Prostate gland (tissue), 2 donors: Measurements from ENCODE around the gene TMCO4. TPM values are rescaled to one million over a fixed set of nuclear protein-coding genes. Genes with fewer than 3 reads are reported as not detected.

Experiments
- DNase-seq: peaks from one replicate; pipeline ENCODE4 v3.0.0-alpha.2; 2019; ENCODE audit warnings: low spot score
- H3K27ac ChIP-seq, 2 donors: fragments of 200-600 bp; sonication (generic); 2 replicates each; pipeline ENCODE4 v1.5.1; 2017 to 2019
- H3K27me3 ChIP-seq: fragments of 200-600 bp; sonication (generic); replicated peaks from 2 replicates; pipeline ENCODE4 v1.5.1; 2019; ENCODE audit not compliant: insufficient read depth
- H3K36me3 ChIP-seq, 2 donors: fragments of 200-600 bp; sonication (generic); 1 replicate in 1 of 2; 2 replicates in 1 of 2; pipeline versions ENCODE4 v1.5.1 to v1.8.1; 2017 to 2019
- H3K4me1 ChIP-seq: fragments of 200-600 bp; sonication (generic); replicated peaks from 2 replicates; pipeline ENCODE4 v1.5.1; 2019
- H3K4me3 ChIP-seq, 2 donors: fragments of 200-600 bp; sonication (generic); 2 replicates each; pipeline ENCODE4 v1.5.1; 2017 to 2019
- H3K9me3 ChIP-seq: fragments of 200-600 bp; sonication (generic); 2 replicates; pipeline ENCODE4 v1.5.1; 2017
- CTCF ChIP-seq, 4 experiments: fragments of 200-600 bp in 2 of 4; fragments of 450-650 bp in 2 of 4; sonication (generic) in 2 of 4; IDR thresholded peaks; 1 replicate in 3 of 4; 2 replicates in 1 of 4; pipeline ENCODE4 v1.5.1; 2016 to 2019; ENCODE audit warnings: antibody characterized with exemption in 4 of 4, mild to moderate bottlenecking in 2 of 4, moderate library complexity in 2 of 4
- POLR2A ChIP-seq: fragments of 450-650 bp; IDR thresholded peaks from one replicate; pipeline ENCODE4 v1.6.1; 2016; ENCODE audit warnings: antibody characterized with exemption, mild to moderate bottlenecking
- POLR2AphosphoS5 ChIP-seq: sonication (generic); formaldehyde crosslinking; IDR thresholded peaks from one replicate; pipeline ENCODE4 v1.6.1; 2017; ENCODE audit warnings: antibody characterized with exemption
- WGBS: methylation state at CpG from one replicate; pipeline ENCODE4 v1.1.5; 2018; 5-methylcytosine and 5-hydroxymethylcytosine counted together
- intact Hi-C: fragments of 100-400 bp; cut with DNase I; formaldehyde crosslinking; loops from one replicate; pipeline ENCODE4 v1.14.2; 2022
- total RNA-seq, 2 donors: library from RNA; depleted of rRNA; stranded (reverse); fragments of >200 nt; gene quantifications; one replicate each; pipeline ENCODE4 v1.1.0, GENCODE V29; 2016

Gene TMCO4
- total RNA-seq, 2 donors from 2014 or later = 60.5 to 89.9 TPM

- no peak for DNase-seq
- Histone ChIP-seq H3K4me3 (no peak overlapping the region), H3K27me3 (no peaks in the 10 kb centered on the region), H3K9me3 (no peaks in the 10 kb centered on the region), H3K36me3 (no peaks in the 10 kb centered on the region), H3K27ac (no peak overlapping the region), H3K4me1 (no peaks in the 10 kb centered on the region)
- intact Hi-C loops = no loop called here
- 84% methylated on average over 5 of the region's 8 CpGs for WGBS
- TF ChIP-seq CTCF (IDR thresholded peaks at IDR 0.05) = no peak
- TF ChIP-seq POLR2AphosphoS5 = no peak
- no peak for TF ChIP-seq POLR2A
These were observed 116.4 kb downstream of the TMCO4 start for GRCh38 chr1:19683351-19683750.

GRCh38 chr1:19682901-19683300 is 116.8 kb downstream of the TMCO4 start:
- Histone ChIP-seq H3K36me3 (no peaks in the 10 kb centered on the region), H3K27ac (no peak overlapping the region), H3K4me3 (no peak overlapping the region), H3K27me3 (no peaks in the 10 kb centered on the region), H3K4me1 (no peaks in the 10 kb centered on the region), H3K9me3 (no peaks in the 10 kb centered on the region)
- intact Hi-C loops = no loop called here
- DNase-seq = no peak
- TF ChIP-seq CTCF (IDR thresholded peaks at IDR 0.05) (no peak), POLR2A (no peak), POLR2AphosphoS5 (no peak)
- 71% methylated on average over 4 of the region's 7 CpGs for WGBS

- no peaks in the 10 kb centered on the region for H3K36me3 ChIP-seq
- TF ChIP-seq POLR2AphosphoS5 (no peak), POLR2A (no peak), CTCF (IDR thresholded peaks at IDR 0.05) (no peak)
- no peaks in the 10 kb centered on the region for H3K9me3 ChIP-seq
- WGBS = 91% methylated on average over 3 of the region's 3 CpGs
- no peaks in the 10 kb centered on the region for H3K27me3 ChIP-seq
- intact Hi-C loops = no loop called here
- no peaks in the 10 kb centered on the region for H3K4me1 ChIP-seq
- no peak overlapping the region for H3K4me3 ChIP-seq
- H3K27ac ChIP-seq = no peak overlapping the region
- no peak for DNase-seq
These were observed 117.5 kb downstream of the TMCO4 start for GRCh38 chr1:19682257-19682656.

- no peaks in the 10 kb centered on the region for H3K27me3 ChIP-seq
- DNase-seq = no peak
- WGBS = 82% methylated on average over 7 of the region's 7 CpGs
- H3K9me3 ChIP-seq = no peaks in the 10 kb centered on the region
- H3K27ac ChIP-seq = no peak overlapping the region
- TF ChIP-seq CTCF (IDR thresholded peaks at IDR 0.05) (no peak), POLR2A (no peak), POLR2AphosphoS5 (no peak)
- no peaks in the 10 kb centered on the region for H3K36me3 ChIP-seq
- H3K4me3 ChIP-seq = no peak overlapping the region
- intact Hi-C loops = no loop called here
- no peaks in the 10 kb centered on the region for H3K4me1 ChIP-seq
These were observed 119.1 kb downstream of the TMCO4 start for GRCh38 chr1:19680644-19681043.

- no peaks in the 10 kb centered on the region for H3K4me1 ChIP-seq
- H3K36me3 ChIP-seq = no peaks in the 10 kb centered on the region
- H3K9me3 ChIP-seq = no peaks in the 10 kb centered on the region
- no peak for DNase-seq
- H3K27me3 ChIP-seq = no peaks in the 10 kb centered on the region
- 66% methylated on average over 4 of the region's 4 CpGs for WGBS
- intact Hi-C loops = no loop called here
- no peak overlapping the region for H3K27ac ChIP-seq
- no peak for TF ChIP-seq POLR2AphosphoS5
- TF ChIP-seq CTCF (IDR thresholded peaks at IDR 0.05) = no peak
- H3K4me3 ChIP-seq = no peak overlapping the region
These were observed 120.0 kb downstream of the TMCO4 start for GRCh38 chr1:19679691-19680090.
